Heart right ventricle (tissue), 16 donors: ENCODE results near the gene S100A9. TPM values are rescaled to one million over a fixed set of nuclear protein-coding genes. Genes with fewer than 3 reads are reported as not detected.
A peak's percentile ranks its signal among the peaks of the same experiment; 100 is the strongest.

Experiments used
- ATAC-seq, 8 donors: fragments of 200-7000 bp; cut with Tn5 transposase; one replicate each; pipeline ENCODE4 v1.9.1; 2020; ENCODE audit warnings: mild to moderate bottlenecking in 8 of 8, moderate library complexity in 8 of 8, moderate number of reproducible peaks in 1 of 8
- DNase-seq, 2 donors: peaks; one replicate each; pipeline ENCODE4 v3.0.0-alpha.2; 2020
- H3K27ac ChIP-seq, 10 donors: fragments of 200-600 bp; sonication (generic) in 2 of 10; one replicate each; pipeline versions ENCODE4 v1.5.0 to v1.8.0; 2020 to 2022; ENCODE audit warnings: mild to moderate bottlenecking in 3 of 10
- H3K27me3 ChIP-seq, 7 donors: fragments of 200-600 bp; one replicate each; pipeline ENCODE4 v1.8.0; 2021 to 2022; ENCODE audit warnings: mild to moderate bottlenecking in 2 of 7
- H3K36me3 ChIP-seq, 9 donors: fragments of 200-600 bp; sonication (generic) in 1 of 9; one replicate each; pipeline versions ENCODE4 v1.5.0 to v1.8.0; 2020 to 2022; ENCODE audit warnings: mild to moderate bottlenecking in 2 of 9
- H3K4me1 ChIP-seq, 9 donors: fragments of 200-600 bp; sonication (generic) in 1 of 9; one replicate each; pipeline versions ENCODE4 v1.5.0 to v1.8.0; 2020 to 2022; ENCODE audit warnings: mild to moderate bottlenecking in 4 of 9
- H3K4me3 ChIP-seq, 10 donors: fragments of 200-600 bp; sonication (generic) in 2 of 10; one replicate each; pipeline versions ENCODE4 v1.5.0 to v1.8.0; 2020 to 2022; ENCODE audit warnings: mild to moderate bottlenecking in 7 of 10, moderate library complexity in 2 of 10
- H3K9me3 ChIP-seq, 11 donors: fragments of 200-600 bp in 10 of 11; sonication (generic) in 2 of 11; one replicate each; pipeline versions ENCODE4 v1.5.0 to v1.8.0; 2013 to 2022; ENCODE audit warnings: mild to moderate bottlenecking in 2 of 11, control low read depth in 1 of 11, moderate library complexity in 1 of 11
- CTCF ChIP-seq, 9 donors: fragments of 200-600 bp; sonication (generic) in 2 of 9; IDR thresholded peaks; one replicate each; pipeline versions ENCODE4 v1.5.0 to v1.8.0; 2021 to 2022; ENCODE audit warnings: antibody characterized with exemption in 9 of 9, mild to moderate bottlenecking in 5 of 9, moderate library complexity in 1 of 9
- WGBS, 2 donors: extraction: QIAGEN DNeasy Blood & Tissue Kit; methylation state at CpG; one replicate each; pipeline ENCODE4 v1.1.7; 2013; ENCODE audit warnings: inconsistent platforms in 1 of 2; 5-methylcytosine and 5-hydroxymethylcytosine counted together
- intact Hi-C, 10 donors: fragments of 100-400 bp; cut with DNase I; formaldehyde crosslinking; loops; one replicate each; pipeline versions ENCODE4 v1.11.1 to v1.14.2; 2022
- polyA plus RNA-seq, 2 donors: library from polyadenylated mRNA; stranded (reverse); fragments of 200-250 nt; gene quantifications; one replicate each; pipeline ENCODE4 v1.2.3, GENCODE V29; 2013
- total RNA-seq, 10 donors: library from RNA; stranded (reverse); fragmentation: NEBNext Ultra II Directional in 3 of 10; extraction: Animal tissue kit (Norgen Biotek cat#: 25700) in 3 of 10; gene quantifications; one replicate each; pipeline versions ENCODE4 v1.2.1 to v1.2.4, GENCODE V29; 2021 to 2023
- donor health status: Arrhythmogenic right ventricular cardiomyopathy.
- donor health status: ischemic (EF 13 %, LVEDD 7.1; RV severe dilation, severe dysfunction).
- donor health status: healthy with polysubstance abuse.
- donor health status: DM: no; HTN: yes; CAD: no.
- donor health status: DM: no; HTN: no; CAD: no.
- donor health status: ischemic (EF 25% LVEDD 6.9; RV normal size, moderate dysfunction).
- donor health status: ischemic (EF 25% LVEDD 5.7; RV mildly dilated, moderate dysfunction).
- donor health status: healthy.
- donor health status: DM: yes; HTN: yes; CAD: no.
- donor health status: Ischemic cardiomyopathy.
- donor health status: ischemic (EF 35%, LVEDD 5.7; RV mildly dilated, moderate dysfunction).
- donor health status: nonischemic (EF 11% LVEDD 7.7; RV severe dilation, severe dysfunction).
- donor health status: DM: yes; HTN: yes; CAD: no.
- donor health status: PGD.
- donor health status: ischemic (EF 29% LVEDD 5.4; RV normal size, mild dysfunction).
- donor health status: nonischemic (EF 23%, LVEDD 6.1; RV moderate dilation, normal function).

S100A9 gene
- total and polyA plus RNA-seq, 12 donors = 9.9 to 182 (median 71.5) TPM

GRCh38 chr1:153343040-153343681 is 14.5 kb upstream of the S100A9 start:
- WGBS, 2 donors = 24 to 32% methylated on average over 5 of the region's 5 CpGs
- intact Hi-C loops = no loop called here
- no peaks in the 10 kb centered on the region for H3K36me3 ChIP-seq
- H3K4me1 ChIP-seq = peaks cover 0 to 17% (median 0%) of the 10 kb centered on the region in 9 donors
- H3K27ac ChIP-seq = no peak overlapping the region
- H3K9me3 ChIP-seq = no peaks in the 10 kb centered on the region
- peaks cover 0 to 42% (median 24%) of the 10 kb centered on the region in 7 donors for H3K27me3 ChIP-seq
- ATAC-seq (no peak), DNase-seq (no peak)
- TF ChIP-seq CTCF (IDR thresholded peaks at IDR 0.05) = no peak
- H3K4me3 ChIP-seq = no peak overlapping the region

- peaks cover 0 to 17% (median 0%) of the 10 kb centered on the region in 9 donors for H3K4me1 ChIP-seq
- no peak for ATAC-seq
- intact Hi-C loops = no loop called here
- peaks cover 0 to 49% (median 27%) of the 10 kb centered on the region in 7 donors for H3K27me3 ChIP-seq
- no peak overlapping the region for H3K4me3 ChIP-seq
- 35 to 40% methylated on average over 9 of the region's 9 CpGs for WGBS, 2 donors
- no peak overlapping the region for H3K27ac ChIP-seq
- H3K9me3 ChIP-seq = no peaks in the 10 kb centered on the region
- no peaks in the 10 kb centered on the region for H3K36me3 ChIP-seq
- DNase-seq = no peak
- TF ChIP-seq CTCF (IDR thresholded peaks at IDR 0.05) = no peak
These were observed 13.6 kb upstream of the S100A9 start for GRCh38 chr1:153343811-153344717.

DNA sequence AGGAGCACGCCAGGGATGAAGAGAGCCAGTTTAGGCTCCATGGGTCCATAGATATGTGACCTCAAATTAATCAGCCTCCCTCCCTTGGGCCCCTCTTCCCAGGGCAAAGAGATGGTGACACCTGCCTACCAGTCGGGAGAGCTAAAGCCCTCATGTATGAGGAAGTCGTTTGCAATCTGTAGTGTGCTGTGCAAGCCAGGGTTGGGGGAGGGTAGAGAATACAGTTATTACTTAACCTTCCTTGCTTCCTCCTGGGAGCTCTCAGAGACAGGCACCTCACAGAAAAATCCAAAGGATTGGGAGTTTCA is 13.0 kb upstream of the S100A9 start:
- intact Hi-C loops = no loop called here
- Histone ChIP-seq H3K27ac (no peak overlapping the region), H3K36me3 (no peaks in the 10 kb centered on the region), H3K9me3 (no peaks in the 10 kb centered on the region), H3K4me1 (peaks cover 0 to 17% (median 0%) of the 10 kb centered on the region in 9 donors), H3K4me3 (no peak overlapping the region), H3K27me3 (peaks cover 0 to 50% (median 32%) of the 10 kb centered on the region in 7 donors)
- DNase-seq (no peak), ATAC-seq (no peak)
- WGBS, 2 donors = 52 to 68% methylated on average over 3 of the region's 3 CpGs
- no peak for TF ChIP-seq CTCF (IDR thresholded peaks at IDR 0.05)

GRCh38 chr1:153345187-153346076 is 12.2 kb upstream of the S100A9 start:
- 85 to 87% methylated on average over 14 of the region's 14 CpGs for WGBS, 2 donors
- ATAC-seq (peak in 2 of 8 donors; percentile 16 to 43), DNase-seq (no peak)
- TF ChIP-seq CTCF (IDR thresholded peaks at IDR 0.05) = no peak
- peaks cover 0 to 17% (median 0%) of the 10 kb centered on the region in 9 donors for H3K4me1 ChIP-seq
- no peak overlapping the region for H3K27ac ChIP-seq
- no peaks in the 10 kb centered on the region for H3K9me3 ChIP-seq
- peaks cover 0 to 49% (median 33%) of the 10 kb centered on the region in 7 donors for H3K27me3 ChIP-seq
- no peaks in the 10 kb centered on the region for H3K36me3 ChIP-seq
- H3K4me3 ChIP-seq = no peak overlapping the region
- intact Hi-C loops = no loop called here
